MCF 10A (cell line): ENCODE measurements around the gene ZMYM4. TPM values are rescaled to one million over a fixed set of nuclear protein-coding genes. Genes with fewer than 3 reads are reported as not detected.
"Not testable (repeated sequence)": the region's sequence is repeated elsewhere in the genome, so short reads cannot be mapped to it uniquely, and the experiment has no call there.

Experiments
- BruUV-seq: library from RNA; stranded (reverse); fragments of 400-500 nt; replicated peaks from 2 replicates; lab custom pipeline; 2021; lab: Mats Ljungman, UMichigan
- CTCF ChIA-PET: fragments of 300-600 bp; sonication (Branson Sonifier 250); formaldehyde crosslinking; extraction: SDS; loops from one replicate; lab custom pipeline; 2021; ENCODE audit warnings: antibody characterized with exemption, inconsistent platforms; lab: Yijun Ruan, JAX
- POLR2A ChIA-PET: fragments of 300-600, 350-650 bp; sonication (Branson Sonifier 250); formaldehyde crosslinking; extraction: SDS; loops from one replicate; lab custom pipeline; 2020; ENCODE audit warnings: antibody characterized with exemption, inconsistent platforms; lab: Yijun Ruan, JAX
- DNase-seq: peaks from one replicate; pipeline ENCODE4 v3.0.0-alpha.2; 2018; ENCODE audit not compliant: unreplicated experiment
- H3K27ac Mint-ChIP-seq: one replicate; pipeline ENCODE4 v1.8.0; 2022; ENCODE audit warnings: mild to moderate bottlenecking, low read depth, mixed read lengths; ENCODE audit not compliant: unreplicated experiment
- H3K27me3 Mint-ChIP-seq: one replicate; pipeline ENCODE4 v1.8.0; 2022; ENCODE audit warnings: mixed read lengths; ENCODE audit not compliant: insufficient read depth, unreplicated experiment
- H3K36me3 Mint-ChIP-seq: one replicate; pipeline ENCODE4 v1.8.0; 2022; ENCODE audit warnings: mild to moderate bottlenecking, moderate library complexity, mixed read lengths; ENCODE audit not compliant: insufficient read depth, unreplicated experiment
- H3K4me1 Mint-ChIP-seq: one replicate; pipeline ENCODE4 v1.8.0; 2022; ENCODE audit warnings: mixed read lengths; ENCODE audit not compliant: insufficient read depth, unreplicated experiment
- H3K4me3 Mint-ChIP-seq: one replicate; pipeline ENCODE4 v1.8.0; 2022; ENCODE audit warnings: mild to moderate bottlenecking, moderate library complexity, mixed read lengths; ENCODE audit not compliant: unreplicated experiment
- H3K9me3 Mint-ChIP-seq: one replicate; pipeline ENCODE4 v1.8.0; 2022; ENCODE audit warnings: mixed read lengths; ENCODE audit not compliant: unreplicated experiment
- CTCF ChIP-seq: fragments of 200-600 bp; IDR thresholded peaks from one replicate; pipeline ENCODE4 v1.8.0; 2022; ENCODE audit warnings: antibody characterized with exemption, mild to moderate bottlenecking; ENCODE audit not compliant: unreplicated experiment
- intact Hi-C: fragments of 100-400 bp; cut with micrococcal nuclease; formaldehyde crosslinking; loops from 2 replicates; pipeline ENCODE4 v1.14.1; 2022
- total RNA-seq: library from RNA; stranded (reverse); gene quantifications from 2 replicates; pipeline ENCODE4 v1.2.3, GENCODE V29; 2022

Gene ZMYM4
- total RNA-seq, 1 experiment from 2014 or later = 62.0 TPM

- peak; percentile 42 for DNase-seq
- Mint-ChIP-seq H3K9me3 (no peaks in the 10 kb centered on the region), H3K27me3 (no peaks in the 10 kb centered on the region), H3K36me3 (peaks cover 63% of the 10 kb centered on the region), H3K4me1 (peaks cover 19% of the 10 kb centered on the region), H3K27ac (no peak overlapping the region), H3K4me3 (no peak overlapping the region)
- intact Hi-C loops = loop anchor here (5.0 kb wide), 1 partner anchor 183 kb away; no protein-coding TSS in a partner anchor
- TF ChIP-seq CTCF = no peak
- CTCF ChIA-PET = interaction anchor here (0.6 to 1.7 kb wide), 12 partner anchors 9 to 272 kb away, joined by 3 to 6 read pairs (median 3); no protein-coding TSS in a partner anchor
- POLR2A ChIA-PET = no interaction called here
- no TSS peak for BruUV-seq
Measured at GRCh38 chr1:35454616-35455015, 186.1 kb downstream of the ZMYM4 start.

GRCh38 chr1:35460796-35461195, 192.3 kb downstream of the ZMYM4 start:
- H3K9me3 Mint-ChIP-seq = no peaks in the 10 kb centered on the region
- H3K27ac Mint-ChIP-seq = no peak overlapping the region
- no peak for TF ChIP-seq CTCF
- H3K36me3 Mint-ChIP-seq = peaks cover 68% of the 10 kb centered on the region
- intact Hi-C loops = no loop called here
- ChIA-PET CTCF (no interaction called here), POLR2A (interaction anchor here (1.0 kb wide), 1 partner anchor 15 kb away, joined by 4 read pairs; no protein-coding TSS in a partner anchor)
- H3K4me1 Mint-ChIP-seq = no peaks in the 10 kb centered on the region
- no TSS peak for BruUV-seq
- no peak overlapping the region for H3K4me3 Mint-ChIP-seq
- DNase-seq = no peak
- H3K27me3 Mint-ChIP-seq = no peaks in the 10 kb centered on the region

GRCh38 chr1:35461966-35462651, 193.6 kb downstream of the ZMYM4 start:
- TF ChIP-seq CTCF = no peak
- Mint-ChIP-seq H3K9me3 (no peaks in the 10 kb centered on the region), H3K4me1 (no peaks in the 10 kb centered on the region), H3K36me3 (peaks cover 62% of the 10 kb centered on the region), H3K27ac (no peak overlapping the region), H3K4me3 (no peak overlapping the region), H3K27me3 (no peaks in the 10 kb centered on the region)
- no peak for DNase-seq
- no TSS peak for BruUV-seq
- ChIA-PET CTCF (interaction anchor here (0.6 kb wide), 2 partner anchors 83 to 288 kb away, joined by 3 to 5 read pairs; no protein-coding TSS in a partner anchor), POLR2A (no interaction called here)
- intact Hi-C loops = no loop called here

- no peak for DNase-seq
- no peaks in the 10 kb centered on the region for H3K27me3 Mint-ChIP-seq
- ChIA-PET CTCF (no interaction called here), POLR2A (no interaction called here)
- no TSS peak for BruUV-seq
- H3K4me1 Mint-ChIP-seq = peaks cover 4% of the 10 kb centered on the region
- H3K36me3 Mint-ChIP-seq = peaks cover 52% of the 10 kb centered on the region
- TF ChIP-seq CTCF = no peak
- H3K27ac Mint-ChIP-seq = no peak overlapping the region
- H3K9me3 Mint-ChIP-seq = peaks cover 4% of the 10 kb centered on the region
- H3K4me3 Mint-ChIP-seq = no peak overlapping the region
- intact Hi-C loops = no loop called here
Measured at GRCh38 chr1:35463232-35463631, 194.7 kb downstream of the ZMYM4 start.

GRCh38 chr1:35463749-35464148, 195.2 kb downstream of the ZMYM4 start:
- POLR2A ChIA-PET, CTCF ChIA-PET, H3K4me1 Mint-ChIP-seq, BruUV-seq, H3K4me3 Mint-ChIP-seq, H3K9me3 Mint-ChIP-seq, H3K27ac Mint-ChIP-seq, H3K27me3 Mint-ChIP-seq, DNase-seq, intact Hi-C loops: not testable (repeated sequence)
- H3K36me3 Mint-ChIP-seq = peaks cover 52% of the 10 kb centered on the region
